Nephron (organoid): ENCODE measurements around the gene MUC2.

Experiments
- H3K27ac Mint-ChIP-seq, 3 experiments: 2 replicates each; pipeline ENCODE4 v1.8.0; 2020; ENCODE audit warnings: mixed read lengths in 3 of 3, mild to moderate bottlenecking in 2 of 3, moderate library complexity in 1 of 3
- H3K27me3 Mint-ChIP-seq: 2 replicates; pipeline ENCODE4 v1.8.0; 2021; ENCODE audit warnings: low read depth, mild to moderate bottlenecking, moderate library complexity, mixed read lengths
- H3K36me3 Mint-ChIP-seq: 2 replicates; pipeline ENCODE4 v1.8.0; 2020; ENCODE audit warnings: low read depth, mixed read lengths
- H3K4me1 Mint-ChIP-seq: 2 replicates; pipeline ENCODE4 v1.8.0; 2020; ENCODE audit warnings: mixed read lengths
- H3K4me3 Mint-ChIP-seq, 3 experiments: 2 replicates each; pipeline ENCODE4 v1.8.0; 2020; ENCODE audit warnings: mild to moderate bottlenecking in 3 of 3, mixed read lengths in 3 of 3, moderate library complexity in 2 of 3
- H3K9me3 Mint-ChIP-seq: 2 replicates; pipeline ENCODE4 v1.8.0; 2020; ENCODE audit warnings: mixed read lengths
- CTCF ChIP-seq, 3 experiments: fragments of 200-600 bp; sonication (generic); IDR thresholded peaks; one replicate each; pipeline ENCODE4 v1.5.0; 2021; ENCODE audit warnings: antibody characterized with exemption in 3 of 3; ENCODE audit not compliant: unreplicated experiment in 3 of 3

The MUC2 gene

GRCh38 chr11:1038921-1039320 lies 35.8 kb upstream of the MUC2 start:
- H3K27me3 Mint-ChIP-seq = peaks cover 3% of the 10 kb centered on the region
- H3K36me3 Mint-ChIP-seq = no peaks in the 10 kb centered on the region
- H3K27ac Mint-ChIP-seq = no peak overlapping the region
- no peak overlapping the region for H3K4me3 Mint-ChIP-seq
- H3K4me1 Mint-ChIP-seq = no peaks in the 10 kb centered on the region
- TF ChIP-seq CTCF (IDR thresholded peaks at IDR 0.05; ENCODE audit: unreplicated experiment in 3 of 3) = no peak
- H3K9me3 Mint-ChIP-seq = no peaks in the 10 kb centered on the region

GRCh38 chr11:1039481-1040427 lies 34.9 kb upstream of the MUC2 start:
- Mint-ChIP-seq H3K36me3 (no peaks in the 10 kb centered on the region), H3K27ac (no peak overlapping the region), H3K4me1 (no peaks in the 10 kb centered on the region)

GRCh38 chr11:1040428-1041148 lies 34.1 kb upstream of the MUC2 start:
- H3K9me3 Mint-ChIP-seq = no peaks in the 10 kb centered on the region
- H3K36me3 Mint-ChIP-seq = no peaks in the 10 kb centered on the region
- H3K27me3 Mint-ChIP-seq = peaks cover 12% of the 10 kb centered on the region
- no peak overlapping the region for H3K4me3 Mint-ChIP-seq
- TF ChIP-seq CTCF (IDR thresholded peaks at IDR 0.05; ENCODE audit: unreplicated experiment in 3 of 3) = no peak
- H3K4me1 Mint-ChIP-seq = no peaks in the 10 kb centered on the region
- no peak overlapping the region for H3K27ac Mint-ChIP-seq

More at GRCh38 chr11:1039481-1040427, 34.9 kb upstream of the MUC2 start:
- H3K27me3 Mint-ChIP-seq = peaks cover 9% of the 10 kb centered on the region
- no peak for TF ChIP-seq CTCF (IDR thresholded peaks at IDR 0.05; ENCODE audit: unreplicated experiment in 3 of 3)
- no peaks in the 10 kb centered on the region for H3K9me3 Mint-ChIP-seq
- no peak overlapping the region for H3K4me3 Mint-ChIP-seq

- H3K27me3 Mint-ChIP-seq = peaks cover 12% of the 10 kb centered on the region
- H3K4me1 Mint-ChIP-seq = no peaks in the 10 kb centered on the region
- no peak for TF ChIP-seq CTCF (IDR thresholded peaks at IDR 0.05; ENCODE audit: unreplicated experiment in 3 of 3)
- no peaks in the 10 kb centered on the region for H3K9me3 Mint-ChIP-seq
- no peak overlapping the region for H3K27ac Mint-ChIP-seq
- no peaks in the 10 kb centered on the region for H3K36me3 Mint-ChIP-seq
- no peak overlapping the region for H3K4me3 Mint-ChIP-seq
Observed at GRCh38 chr11:1041149-1041467, 33.6 kb upstream of the MUC2 start.

- Mint-ChIP-seq H3K36me3 (no peaks in the 10 kb centered on the region), H3K4me1 (no peaks in the 10 kb centered on the region), H3K27ac (no peak overlapping the region), H3K4me3 (no peak overlapping the region), H3K9me3 (no peaks in the 10 kb centered on the region), H3K27me3 (peaks cover 12% of the 10 kb centered on the region)
- no peak for TF ChIP-seq CTCF (IDR thresholded peaks at IDR 0.05; ENCODE audit: unreplicated experiment in 3 of 3)
Observed at GRCh38 chr11:1041471-1041870, 33.2 kb upstream of the MUC2 start.
